ENCODE results near the gene KRTAP10-4.
"Not testable (repeated sequence)": the region's sequence is repeated elsewhere in the genome, so short reads cannot be mapped to it uniquely, and the experiment has no call there.

Gene KRTAP10-4

DNA sequence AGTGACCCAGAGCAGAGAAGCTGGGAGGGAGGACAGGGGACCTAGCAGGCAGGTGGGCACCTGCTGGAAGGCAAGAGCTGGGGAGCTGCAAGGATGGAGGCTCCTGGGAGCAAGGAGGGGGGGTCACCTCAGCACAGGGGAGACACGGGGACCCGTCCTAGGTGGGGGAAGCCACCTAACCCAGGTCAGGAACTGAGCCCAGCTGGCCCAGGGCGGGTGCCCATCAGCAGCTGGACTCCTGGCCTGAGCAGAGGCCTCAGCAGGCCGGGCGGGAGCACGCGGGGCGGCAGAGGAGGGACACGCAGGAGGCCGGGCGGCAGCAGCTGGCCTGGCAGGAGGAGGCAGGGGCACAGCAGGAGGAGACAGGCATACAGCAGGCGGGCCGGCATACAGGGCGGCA, 34.5 kb upstream of the KRTAP10-4 start:
- Histone ChIP-seq H3K9me3 (ENCODE audit: control insufficient read depth, low read length) (peaks cover 20% of the 10 kb centered on the region), H3K9ac (ENCODE audit: low read length) (no peak overlapping the region), H3K4me1 (ENCODE audit: control insufficient read depth, insufficient read depth, low read length) (no peaks in the 10 kb centered on the region), H3K27me3 (replicated peaks; ENCODE audit: control insufficient read depth, insufficient read depth, low read length) (peaks cover 3% of the 10 kb centered on the region), H3K4me3 (ENCODE audit: low read length) (no peak overlapping the region), H3K36me3 (ENCODE audit: control insufficient read depth, insufficient read depth, low read length, severe bottlenecking) (no peaks in the 10 kb centered on the region)
- no peak for DNase-seq (ENCODE audit: low read depth)

DNA sequence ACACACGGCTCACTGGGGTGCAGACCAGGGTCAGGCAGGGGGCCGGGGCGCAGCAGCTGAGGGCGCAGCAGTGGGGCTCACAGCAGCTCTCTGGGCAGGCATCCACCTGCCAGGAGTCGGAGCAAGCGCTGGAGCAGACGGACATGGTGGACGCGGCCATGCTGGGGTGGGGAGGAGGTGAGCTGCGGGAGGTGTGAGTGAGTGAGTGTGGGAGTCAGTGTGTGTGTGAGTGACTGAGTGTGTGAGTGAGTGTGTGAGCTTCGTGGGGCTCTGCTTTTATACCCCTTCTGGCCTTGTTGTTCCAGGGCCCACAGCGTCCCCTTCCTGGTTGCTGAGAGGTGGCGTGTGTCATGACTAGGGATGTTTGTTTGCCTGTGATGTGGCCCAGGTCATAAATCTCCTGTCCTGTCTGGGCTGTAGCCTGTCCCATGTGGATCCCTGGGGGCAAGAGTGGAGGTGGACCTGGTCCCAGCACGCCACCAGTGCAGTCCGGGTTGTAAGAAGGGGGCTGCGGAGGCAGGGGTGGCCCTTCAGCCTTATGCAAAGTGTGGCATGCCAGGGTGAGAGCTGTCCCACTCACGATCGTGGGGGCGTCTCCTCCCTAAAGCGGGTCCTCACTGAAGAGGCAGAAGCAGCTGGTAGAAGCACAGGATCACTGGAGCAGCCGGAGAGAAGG, 33.4 kb upstream of the KRTAP10-4 start, which contains the start of gene KRTAP10-1:
KRTAP10-1 (minus strand) TSS at position 205 of the 676 bp plus-strand sequence; CDS start at position 160, 45 bp downstream.
- H3K4me3 ChIP-seq (ENCODE audit: low read length), result no peak within 1 kb of the TSS
- no peak within 1 kb of the TSS for H3K9ac ChIP-seq (ENCODE audit: low read length)
- no peaks in the 10 kb centered on the region for H3K36me3 ChIP-seq (ENCODE audit: control insufficient read depth, insufficient read depth, low read length, severe bottlenecking)
- no peaks in the 10 kb centered on the region for H3K4me1 ChIP-seq (ENCODE audit: control insufficient read depth, insufficient read depth, low read length)
- DNase-seq (ENCODE audit: low read depth), result no peak
- peaks cover 20% of the 10 kb centered on the region for H3K9me3 ChIP-seq (ENCODE audit: control insufficient read depth, low read length)
- H3K27me3 ChIP-seq (replicated peaks; ENCODE audit: control insufficient read depth, insufficient read depth, low read length), result peaks cover 3% of the 10 kb centered on the region

DNA sequence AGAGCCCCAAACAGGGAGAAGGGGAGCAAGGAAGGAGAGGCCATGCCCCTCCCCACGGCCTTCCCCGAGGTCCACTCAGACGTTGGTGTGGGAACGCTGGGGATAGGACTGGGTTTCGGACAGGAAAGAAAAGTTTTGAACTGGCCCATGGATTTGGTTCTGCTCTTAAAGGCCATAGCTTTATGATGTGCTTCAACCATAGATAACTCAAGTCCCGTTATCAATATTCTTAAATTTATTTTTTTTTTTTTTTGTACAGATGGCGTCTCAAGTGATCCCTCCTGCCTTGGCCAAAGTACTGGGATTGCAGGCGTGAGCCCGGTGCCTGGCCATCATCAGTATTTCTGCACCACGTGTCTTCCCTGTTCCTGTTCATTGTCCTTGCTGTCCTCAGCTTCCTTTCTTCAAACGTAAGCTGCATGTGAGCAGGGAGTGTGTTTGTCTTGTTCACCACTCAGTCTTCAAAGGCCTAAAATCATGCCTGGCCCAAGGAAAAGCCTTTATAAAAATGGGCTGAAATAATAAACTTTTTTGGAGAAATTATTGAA, 32.7 kb upstream of the KRTAP10-4 start:
- no peak for DNase-seq (ENCODE audit: low read depth)
- peaks cover 3% of the 10 kb centered on the region for H3K27me3 ChIP-seq (replicated peaks; ENCODE audit: control insufficient read depth, insufficient read depth, low read length)
- H3K9ac ChIP-seq (ENCODE audit: low read length), result no peak overlapping the region
- peaks cover 25% of the 10 kb centered on the region for H3K9me3 ChIP-seq (ENCODE audit: control insufficient read depth, low read length)
- H3K4me3 ChIP-seq (ENCODE audit: low read length), result no peak overlapping the region
- H3K36me3 ChIP-seq (ENCODE audit: control insufficient read depth, insufficient read depth, low read length, severe bottlenecking), result no peaks in the 10 kb centered on the region
- no peaks in the 10 kb centered on the region for H3K4me1 ChIP-seq (ENCODE audit: control insufficient read depth, insufficient read depth, low read length)

DNA sequence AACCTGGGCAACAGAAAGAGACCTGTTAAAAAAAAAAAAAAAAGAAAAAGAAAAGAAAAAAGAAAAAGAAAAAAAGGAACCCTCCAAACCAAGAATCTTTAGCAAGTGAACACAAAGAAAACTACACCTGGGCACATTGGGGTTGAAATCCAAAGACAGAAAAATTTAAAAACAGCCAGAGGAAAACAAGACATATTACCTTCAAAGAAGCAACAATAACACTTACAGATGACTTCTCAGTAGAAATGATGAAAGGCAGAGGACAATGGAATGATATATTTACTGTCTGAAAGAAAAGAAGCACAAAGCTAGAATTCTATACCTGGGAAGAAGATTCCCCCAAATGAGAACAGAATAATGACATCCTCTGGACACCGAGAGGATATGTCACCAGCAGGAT, 30.8 kb upstream of the KRTAP10-4 start:
- Histone ChIP-seq H3K9ac (ENCODE audit: low read length) (no peak overlapping the region), H3K27me3 (replicated peaks; ENCODE audit: control insufficient read depth, insufficient read depth, low read length) (peaks cover 4% of the 10 kb centered on the region), H3K9me3 (ENCODE audit: control insufficient read depth, low read length) (peaks cover 43% of the 10 kb centered on the region), H3K4me1 (ENCODE audit: control insufficient read depth, insufficient read depth, low read length) (no peaks in the 10 kb centered on the region), H3K4me3 (ENCODE audit: low read length) (no peak overlapping the region), H3K36me3 (ENCODE audit: control insufficient read depth, insufficient read depth, low read length, severe bottlenecking) (no peaks in the 10 kb centered on the region)
- DNase-seq (ENCODE audit: low read depth), result no peak

DNA sequence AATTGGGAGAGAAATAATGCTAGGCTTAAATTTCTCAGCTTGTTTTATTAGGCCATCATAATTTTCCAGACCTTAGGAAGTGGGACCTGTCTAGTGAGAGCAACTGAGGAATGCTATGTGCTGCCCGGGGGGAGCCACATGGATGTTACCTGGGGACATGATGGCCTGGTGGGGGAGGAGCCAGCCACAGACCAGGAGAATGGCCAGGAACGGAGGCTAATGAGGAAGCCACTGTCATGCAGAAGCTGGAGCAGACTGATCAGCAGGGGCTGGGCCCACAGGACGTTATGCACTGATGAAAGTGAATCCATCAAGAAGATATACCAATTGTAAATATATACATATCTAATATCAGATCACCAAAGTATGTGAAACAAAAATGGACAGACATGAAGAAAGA, 29.0 kb upstream of the KRTAP10-4 start:
- H3K27me3 ChIP-seq (replicated peaks; ENCODE audit: control insufficient read depth, insufficient read depth, low read length), result peaks cover 16% of the 10 kb centered on the region
- DNase-seq (ENCODE audit: low read depth), result no peak
- no peaks in the 10 kb centered on the region for H3K4me1 ChIP-seq (ENCODE audit: control insufficient read depth, insufficient read depth, low read length)
- H3K9me3 ChIP-seq (ENCODE audit: control insufficient read depth, low read length), result peaks cover 45% of the 10 kb centered on the region
- H3K4me3 ChIP-seq (ENCODE audit: low read length), result no peak overlapping the region
- H3K36me3 ChIP-seq (ENCODE audit: control insufficient read depth, insufficient read depth, low read length, severe bottlenecking), result no peaks in the 10 kb centered on the region
- H3K9ac ChIP-seq (ENCODE audit: low read length), result no peak overlapping the region

DNA sequence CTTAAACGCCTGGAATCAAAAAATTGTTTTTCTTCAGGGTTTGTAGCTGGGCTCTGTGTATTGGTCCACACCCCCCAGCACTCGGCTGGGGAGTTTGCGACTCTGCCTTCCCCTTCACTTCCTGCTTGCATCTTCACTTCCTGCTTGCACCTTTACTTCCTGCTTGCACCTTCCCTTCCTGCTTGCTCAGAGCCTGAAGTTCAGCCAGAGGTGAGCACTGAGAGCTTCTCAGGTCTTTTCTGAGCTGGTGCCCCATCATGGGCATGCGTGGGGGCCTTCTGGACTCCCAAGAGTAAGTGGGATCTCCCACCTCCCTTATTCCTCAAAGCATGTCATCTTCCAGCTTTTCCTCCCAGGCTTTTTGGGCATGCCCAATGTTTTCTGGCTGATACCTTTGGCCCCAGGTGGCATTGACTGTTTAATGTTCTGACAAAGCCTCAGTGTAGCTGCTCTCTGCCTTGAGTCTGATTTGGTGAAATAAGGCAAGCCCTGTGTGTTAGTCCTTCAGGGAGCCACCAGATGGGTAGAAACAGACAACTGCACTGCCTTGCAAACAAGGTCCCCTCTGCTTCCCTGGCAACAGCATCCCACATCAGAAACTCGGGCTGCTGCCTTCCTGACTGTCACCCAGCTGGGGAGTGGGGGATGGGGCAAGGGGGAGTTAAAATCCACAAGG, 25.7 kb upstream of the KRTAP10-4 start:
- Histone ChIP-seq H3K27me3 (replicated peaks; ENCODE audit: control insufficient read depth, insufficient read depth, low read length) (peaks cover 31% of the 10 kb centered on the region), H3K36me3 (ENCODE audit: control insufficient read depth, insufficient read depth, low read length, severe bottlenecking) (no peaks in the 10 kb centered on the region)
- DNase-seq (ENCODE audit: low read depth), result no peak

DNA sequence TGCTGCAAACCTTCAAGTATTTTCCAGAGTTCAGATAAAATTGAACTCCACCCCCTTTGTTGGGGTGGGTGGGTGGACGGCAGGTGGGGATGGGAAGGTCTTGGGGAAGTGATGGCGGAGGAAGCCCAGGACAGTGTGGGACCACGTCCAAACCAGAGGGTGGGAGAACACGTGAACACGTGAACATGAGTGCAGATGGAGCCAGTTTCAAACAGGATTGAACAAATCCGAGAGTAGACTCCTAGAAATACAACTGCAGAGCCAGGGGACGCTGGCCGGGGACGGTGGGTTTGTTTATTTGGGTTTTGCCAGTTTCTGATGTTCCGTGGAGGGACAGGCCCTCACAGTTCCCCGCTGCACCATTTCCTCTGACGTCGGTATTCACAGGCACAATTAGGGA, 25.1 kb upstream of the KRTAP10-4 start:
- no peak for DNase-seq (ENCODE audit: low read depth)
- no peak overlapping the region for H3K9ac ChIP-seq (ENCODE audit: low read length)
- peaks cover 36% of the 10 kb centered on the region for H3K27me3 ChIP-seq (replicated peaks; ENCODE audit: control insufficient read depth, insufficient read depth, low read length)
- H3K4me1 ChIP-seq (ENCODE audit: control insufficient read depth, insufficient read depth, low read length), result no peaks in the 10 kb centered on the region
- no peaks in the 10 kb centered on the region for H3K36me3 ChIP-seq (ENCODE audit: control insufficient read depth, insufficient read depth, low read length, severe bottlenecking)
- H3K4me3 ChIP-seq (ENCODE audit: low read length), result no peak overlapping the region
- H3K9me3 ChIP-seq (ENCODE audit: control insufficient read depth, low read length), result peaks cover 25% of the 10 kb centered on the region

More for the DNA sequence above, 25.7 kb upstream of the KRTAP10-4 start:
- Histone ChIP-seq H3K4me1 (ENCODE audit: control insufficient read depth, insufficient read depth, low read length) (no peaks in the 10 kb centered on the region), H3K4me3 (ENCODE audit: low read length) (no peak overlapping the region), H3K9me3 (ENCODE audit: control insufficient read depth, low read length) (peaks cover 31% of the 10 kb centered on the region), H3K9ac (ENCODE audit: low read length) (no peak overlapping the region)

DNA sequence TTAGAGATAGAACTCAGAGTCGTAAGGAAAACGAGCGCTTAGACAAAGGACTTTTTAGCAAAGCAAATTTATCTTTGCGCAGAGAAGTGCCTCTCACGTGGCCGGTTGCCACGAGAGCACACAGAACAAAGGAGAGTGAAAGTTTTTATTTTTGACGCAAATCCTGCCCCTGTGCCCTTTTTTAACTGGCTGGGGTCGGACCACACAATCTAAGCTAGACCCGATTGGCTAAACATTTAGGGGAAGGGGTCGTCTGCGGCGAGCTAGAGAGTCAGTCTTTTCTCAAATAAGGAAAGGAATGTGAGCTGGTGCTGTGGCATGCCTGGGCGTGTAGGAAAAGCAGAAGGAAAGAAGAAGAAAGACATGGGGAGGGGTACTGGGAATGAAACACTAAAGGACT, 24.6 kb upstream of the KRTAP10-4 start:
- DNase-seq (ENCODE audit: low read depth), result no peak
- Histone ChIP-seq H3K27me3 (replicated peaks; ENCODE audit: control insufficient read depth, insufficient read depth, low read length) (peaks cover 41% of the 10 kb centered on the region), H3K4me3 (ENCODE audit: low read length) (no peak overlapping the region), H3K9me3 (ENCODE audit: control insufficient read depth, low read length) (peaks cover 25% of the 10 kb centered on the region), H3K9ac (ENCODE audit: low read length) (no peak overlapping the region), H3K36me3 (ENCODE audit: control insufficient read depth, insufficient read depth, low read length, severe bottlenecking) (no peaks in the 10 kb centered on the region), H3K4me1 (ENCODE audit: control insufficient read depth, insufficient read depth, low read length) (no peaks in the 10 kb centered on the region)

DNA sequence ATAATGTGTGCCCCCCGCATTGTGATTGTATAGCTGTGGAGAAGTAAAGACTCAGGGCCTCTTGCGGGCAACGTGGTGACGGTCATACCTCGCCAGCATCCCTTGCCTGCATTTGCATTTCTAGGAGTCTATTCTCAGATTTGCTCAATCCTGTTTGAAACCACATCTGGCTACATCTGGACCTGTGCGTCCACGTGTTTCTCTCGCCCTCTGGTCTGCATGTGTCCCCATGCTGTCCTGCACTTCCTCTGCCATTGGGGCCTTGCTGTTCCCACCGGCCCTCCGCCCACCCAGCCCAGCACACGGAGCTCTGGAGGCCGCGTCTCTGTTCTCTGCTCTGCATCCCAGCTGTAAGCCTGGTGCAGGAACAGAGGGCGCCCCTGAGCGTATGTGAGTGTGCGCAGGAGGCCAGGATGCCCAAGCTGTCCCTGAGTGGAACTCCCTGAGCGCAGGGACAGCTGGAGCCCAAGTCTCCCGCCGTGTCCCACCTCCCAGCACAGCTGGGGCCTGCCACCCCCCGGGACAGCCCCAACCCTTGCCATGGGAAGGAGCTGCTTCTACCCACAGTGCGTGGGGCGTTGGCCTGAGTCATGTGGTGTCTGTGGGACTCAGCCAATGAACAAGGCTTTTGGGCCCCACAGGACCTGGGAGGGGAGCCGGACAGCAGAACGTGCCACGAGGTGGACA, 23.9 kb upstream of the KRTAP10-4 start:
- no peak overlapping the region for H3K4me3 ChIP-seq (ENCODE audit: low read length)
- no peaks in the 10 kb centered on the region for H3K4me1 ChIP-seq (ENCODE audit: control insufficient read depth, insufficient read depth, low read length)
- H3K27me3 ChIP-seq (replicated peaks; ENCODE audit: control insufficient read depth, insufficient read depth, low read length), result peaks cover 41% of the 10 kb centered on the region
- DNase-seq (ENCODE audit: low read depth), result no peak
- H3K36me3 ChIP-seq (ENCODE audit: control insufficient read depth, insufficient read depth, low read length, severe bottlenecking), result no peaks in the 10 kb centered on the region
- peaks cover 32% of the 10 kb centered on the region for H3K9me3 ChIP-seq (ENCODE audit: control insufficient read depth, low read length)
- H3K9ac ChIP-seq (ENCODE audit: low read length), result no peak overlapping the region

DNA sequence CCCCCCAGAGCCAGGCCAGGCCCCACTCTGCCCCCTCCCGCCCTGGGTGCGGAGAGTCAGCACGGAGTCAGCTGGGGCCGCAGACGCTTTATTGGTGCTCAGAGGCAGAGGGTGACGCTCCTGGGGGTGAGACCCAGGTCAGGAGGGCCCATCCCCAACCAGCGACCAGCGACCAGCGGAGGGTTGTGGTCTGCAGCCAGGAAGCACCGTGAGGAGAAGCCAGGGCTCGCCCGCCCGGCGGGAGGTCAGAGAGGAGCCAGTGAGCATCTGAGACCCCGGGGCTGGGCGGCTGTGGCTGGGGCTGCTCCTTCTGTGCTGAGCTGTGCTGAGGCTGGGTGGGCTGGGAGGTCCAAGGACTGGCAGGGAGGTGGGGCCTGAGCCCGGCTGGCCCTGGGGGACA, 23.2 kb upstream of the KRTAP10-4 start:
- not testable (repeated sequence) for H3K4me1 ChIP-seq (ENCODE audit: control insufficient read depth, insufficient read depth, low read length); DNase-seq (ENCODE audit: low read depth); H3K36me3 ChIP-seq (ENCODE audit: control insufficient read depth, insufficient read depth, low read length, severe bottlenecking)

DNA sequence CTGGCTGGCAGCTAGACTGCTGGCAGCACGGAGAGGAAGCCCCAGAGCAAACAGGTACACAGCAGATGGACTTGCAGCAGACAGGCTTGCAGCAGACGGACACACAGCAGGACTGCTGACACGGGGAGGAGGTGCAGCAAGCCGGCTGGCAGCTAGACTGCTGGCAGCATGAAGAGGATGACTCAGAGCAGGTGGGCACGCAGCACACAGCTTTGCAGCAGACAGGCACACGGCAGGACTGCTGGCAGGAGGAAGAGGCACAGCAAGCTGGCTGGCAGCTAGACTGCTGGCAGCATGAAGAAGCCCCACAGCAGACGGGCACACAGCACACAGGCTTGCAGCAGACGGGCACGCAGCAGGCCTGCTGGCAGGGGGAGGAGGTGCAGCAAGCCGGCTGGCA, 22.7 kb upstream of the KRTAP10-4 start:
- Histone ChIP-seq H3K27me3 (replicated peaks; ENCODE audit: control insufficient read depth, insufficient read depth, low read length) (peaks cover 44% of the 10 kb centered on the region), H3K4me3 (ENCODE audit: low read length) (no peak overlapping the region)
- no peak for DNase-seq (ENCODE audit: low read depth)

More for the DNA sequence above, 23.2 kb upstream of the KRTAP10-4 start:
- peaks cover 41% of the 10 kb centered on the region for H3K27me3 ChIP-seq (replicated peaks; ENCODE audit: control insufficient read depth, insufficient read depth, low read length)
- not testable (repeated sequence) for H3K4me3 ChIP-seq (ENCODE audit: low read length); H3K9ac ChIP-seq (ENCODE audit: low read length)
- peaks cover 32% of the 10 kb centered on the region for H3K9me3 ChIP-seq (ENCODE audit: control insufficient read depth, low read length)

More for the DNA sequence above, 22.7 kb upstream of the KRTAP10-4 start:
- Histone ChIP-seq H3K4me1 (ENCODE audit: control insufficient read depth, insufficient read depth, low read length) (no peaks in the 10 kb centered on the region), H3K9ac (ENCODE audit: low read length) (no peak overlapping the region), H3K36me3 (ENCODE audit: control insufficient read depth, insufficient read depth, low read length, severe bottlenecking) (no peaks in the 10 kb centered on the region), H3K9me3 (ENCODE audit: control insufficient read depth, low read length) (peaks cover 27% of the 10 kb centered on the region)

Data from adipocyte (in vitro differentiated cells).